ENCODE measurements around the gene RBM33. TPM values are rescaled to one million over a fixed set of nuclear protein-coding genes. Genes with fewer than 3 reads are reported as not detected.

The RBM33 gene
- total RNA-seq, 1 experiment from 2014 or later: 61.1 TPM

- ATAC-seq: no peak
- no peak overlapping the region for H3K27ac ChIP-seq (ENCODE audit: low read length)
- no peaks in the 10 kb centered on the region for H3K27me3 ChIP-seq (ENCODE audit: control insufficient read depth, insufficient read depth, low read length)
- CTCF ChIA-PET: no interaction called here
- no peaks in the 10 kb centered on the region; the same call in 1 of the 2 replicates for H3K4me1 ChIP-seq (ENCODE audit: control insufficient read depth, insufficient read depth, low read length)
- intact Hi-C loops (cut with micrococcal nuclease; ENCODE audit: unreplicated experiment) (no loop called here), in situ Hi-C loops (cut with HindIII; ENCODE audit: low pct_unique_long_range_greater_than_20kb, low sequenced_read_pairs) (no loop called here)
- H3K36me3 ChIP-seq (ENCODE audit: control insufficient read depth, insufficient read depth, low read length): no peaks in the 10 kb centered on the region
- no peaks in the 10 kb centered on the region for H3K9me3 ChIP-seq (ENCODE audit: control insufficient read depth, insufficient read depth, low read depth, low read length)
- no peak overlapping the region for H3K4me3 ChIP-seq (ENCODE audit: low read depth in 2 of 2, low read length in 2 of 2)
- POLR2A ChIA-PET: no interaction called here
- TF ChIP-seq TCF7L2 (IDR thresholded peaks at IDR 0.05; ENCODE audit: low read depth, low read length) (no peak), CTCF (IDR thresholded peaks at IDR 0.05) (no peak), SIN3A (IDR thresholded peaks at IDR 0.05; ENCODE audit: borderline replicate concordance, insufficient read depth, low read depth, low read length) (no peak), POLR2AphosphoS5 (IDR thresholded peaks at IDR 0.05; ENCODE audit: low read depth, low read length) (no peak)
- TF ChIP-seq, protein P1, sequence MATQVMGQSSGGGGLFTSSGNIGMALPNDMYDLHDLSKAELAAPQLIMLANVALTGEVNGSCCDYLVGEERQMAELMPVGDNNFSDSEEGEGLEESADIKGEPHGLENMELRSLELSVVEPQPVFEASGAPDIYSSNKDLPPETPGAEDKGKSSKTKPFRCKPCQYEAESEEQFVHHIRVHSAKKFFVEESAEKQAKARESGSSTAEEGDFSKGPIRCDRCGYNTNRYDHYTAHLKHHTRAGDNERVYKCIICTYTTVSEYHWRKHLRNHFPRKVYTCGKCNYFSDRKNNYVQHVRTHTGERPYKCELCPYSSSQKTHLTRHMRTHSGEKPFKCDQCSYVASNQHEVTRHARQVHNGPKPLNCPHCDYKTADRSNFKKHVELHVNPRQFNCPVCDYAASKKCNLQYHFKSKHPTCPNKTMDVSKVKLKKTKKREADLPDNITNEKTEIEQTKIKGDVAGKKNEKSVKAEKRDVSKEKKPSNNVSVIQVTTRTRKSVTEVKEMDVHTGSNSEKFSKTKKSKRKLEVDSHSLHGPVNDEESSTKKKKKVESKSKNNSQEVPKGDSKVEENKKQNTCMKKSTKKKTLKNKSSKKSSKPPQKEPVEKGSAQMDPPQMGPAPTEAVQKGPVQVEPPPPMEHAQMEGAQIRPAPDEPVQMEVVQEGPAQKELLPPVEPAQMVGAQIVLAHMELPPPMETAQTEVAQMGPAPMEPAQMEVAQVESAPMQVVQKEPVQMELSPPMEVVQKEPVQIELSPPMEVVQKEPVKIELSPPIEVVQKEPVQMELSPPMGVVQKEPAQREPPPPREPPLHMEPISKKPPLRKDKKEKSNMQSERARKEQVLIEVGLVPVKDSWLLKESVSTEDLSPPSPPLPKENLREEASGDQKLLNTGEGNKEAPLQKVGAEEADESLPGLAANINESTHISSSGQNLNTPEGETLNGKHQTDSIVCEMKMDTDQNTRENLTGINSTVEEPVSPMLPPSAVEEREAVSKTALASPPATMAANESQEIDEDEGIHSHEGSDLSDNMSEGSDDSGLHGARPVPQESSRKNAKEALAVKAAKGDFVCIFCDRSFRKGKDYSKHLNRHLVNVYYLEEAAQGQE (IDR thresholded peaks at IDR 0.05; ENCODE audit: insufficient read depth in 1 of 2, low read depth in 2 of 2, low read length in 1 of 2): no peak
- BruUV-seq (replicated peaks): no TSS peak
- DNase-seq (ENCODE audit: low read depth, low spot score): no peak
Measured at GRCh38 chr7:155603858-155604503, 40.5 kb upstream of the RBM33 start.

DNA sequence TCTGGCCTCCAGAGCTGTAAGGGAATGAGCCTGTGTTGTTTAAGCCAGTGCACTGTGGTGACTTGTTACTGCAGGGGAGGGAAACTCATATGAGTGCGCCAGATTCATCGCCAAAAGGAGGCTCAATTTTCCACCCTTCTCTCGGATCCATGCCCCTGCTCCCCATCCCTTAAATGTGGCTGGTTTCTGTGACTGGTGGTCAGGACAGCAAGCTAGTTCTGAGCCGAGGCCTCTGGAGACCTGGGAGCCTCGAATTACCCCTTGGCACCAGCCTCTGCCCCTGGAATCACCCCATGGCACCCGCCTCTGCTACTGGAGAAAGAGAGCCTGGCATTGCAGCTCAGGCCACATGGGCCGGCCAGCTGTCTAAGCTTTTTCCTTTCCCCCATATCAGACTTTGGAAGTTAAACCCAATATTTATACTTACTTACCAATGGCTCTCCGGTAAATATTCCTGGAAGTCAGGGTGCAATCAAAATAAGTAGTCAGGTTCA is 39.9 kb upstream of the RBM33 start:
- BruUV-seq (replicated peaks): no TSS peak
- CTCF ChIA-PET: no interaction called here

More for the DNA sequence above, 39.9 kb upstream of the RBM33 start:
- no peaks in the 10 kb centered on the region for H3K36me3 ChIP-seq (ENCODE audit: control insufficient read depth, insufficient read depth, low read length)
- H3K4me3 ChIP-seq (ENCODE audit: low read depth in 2 of 2, low read length in 2 of 2): no peak overlapping the region
- no peak for DNase-seq (ENCODE audit: low read depth, low spot score)
- H3K27ac ChIP-seq (ENCODE audit: low read length): no peak overlapping the region
- in situ Hi-C loops (cut with HindIII; ENCODE audit: low pct_unique_long_range_greater_than_20kb, low sequenced_read_pairs) (no loop called here), intact Hi-C loops (cut with micrococcal nuclease; ENCODE audit: unreplicated experiment) (no loop called here)
- H3K27me3 ChIP-seq (ENCODE audit: control insufficient read depth, insufficient read depth, low read length): no peaks in the 10 kb centered on the region
- no peaks in the 10 kb centered on the region; the same call in 1 of the 2 replicates for H3K4me1 ChIP-seq (ENCODE audit: control insufficient read depth, insufficient read depth, low read length)
- H3K9me3 ChIP-seq (ENCODE audit: control insufficient read depth, insufficient read depth, low read depth, low read length): no peaks in the 10 kb centered on the region
- TF ChIP-seq POLR2AphosphoS5 (IDR thresholded peaks at IDR 0.05; ENCODE audit: low read depth, low read length) (no peak), TCF7L2 (IDR thresholded peaks at IDR 0.05; ENCODE audit: low read depth, low read length) (no peak), CTCF (IDR thresholded peaks at IDR 0.05) (no peak), SIN3A (IDR thresholded peaks at IDR 0.05; ENCODE audit: borderline replicate concordance, insufficient read depth, low read depth, low read length) (no peak)
- TF ChIP-seq, protein P1 (IDR thresholded peaks at IDR 0.05; ENCODE audit: insufficient read depth in 1 of 2, low read depth in 2 of 2, low read length in 1 of 2): no peak
- POLR2A ChIA-PET: no interaction called here
- no peak for ATAC-seq
